ENCODE data around the gene OR52K1.

DNA sequence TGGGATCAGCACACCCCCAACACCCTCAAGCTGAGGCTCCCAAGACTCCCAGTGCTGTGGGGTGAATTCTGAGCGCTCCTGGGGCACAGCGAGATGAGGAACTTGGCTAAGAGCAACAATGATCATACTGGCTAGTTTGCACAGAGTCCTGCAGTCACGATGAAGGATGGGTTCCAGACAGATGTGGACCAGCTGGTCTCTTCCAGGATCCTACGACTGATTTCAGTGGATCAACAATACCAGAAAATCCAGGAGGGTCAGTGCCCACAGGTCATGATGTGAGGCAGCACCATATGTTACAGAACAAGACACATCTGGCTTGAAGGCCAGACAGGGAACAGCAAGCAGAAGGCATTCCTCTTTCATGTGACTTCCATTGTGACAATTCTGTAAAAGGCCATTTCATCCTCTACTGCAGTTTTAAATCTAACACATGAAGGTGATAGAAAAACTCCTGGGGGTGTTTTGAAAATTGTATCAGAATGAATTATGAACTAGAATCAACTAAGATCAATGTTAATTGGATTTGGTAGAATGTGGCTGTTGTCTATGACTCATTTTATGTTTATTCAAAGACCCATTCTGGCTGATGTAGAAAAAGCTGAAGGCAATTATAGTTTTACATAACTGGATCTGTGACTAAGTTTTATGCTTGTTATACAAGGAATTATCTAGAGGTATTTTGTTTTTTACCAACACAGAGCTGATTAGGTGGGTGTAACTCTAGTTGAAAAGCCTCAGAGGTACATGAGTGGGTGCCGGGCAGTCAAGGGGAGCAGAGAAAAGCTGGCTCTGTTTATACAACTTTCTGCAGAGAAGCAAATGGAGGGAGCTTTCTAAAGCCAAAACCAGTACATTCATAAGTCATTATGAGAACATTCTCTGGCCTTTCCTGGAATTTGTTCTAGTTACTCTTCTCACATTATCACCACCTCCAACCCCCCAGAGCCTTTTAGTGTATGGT lies 29.1 kb downstream of the OR52K1 start:
- TF ChIP-seq CTCF (IDR thresholded peaks at IDR 0.05) = no peak
- TF ChIP-seq POLR2A (IDR thresholded peaks at IDR 0.05) = no peak
